Endometrium (tissue), 2 donors: ENCODE results near the gene MACROD1.

Source experiments
- FAIRE-seq: peaks from 2 replicates; lab custom pipeline; 2012; peaks lifted over from hg19 to GRCh38; lab: Jason Lieb, UNC
- donor health status: control.
- donor health status: control.

Gene MACROD1

GRCh38 chr11:64072403-64072802, 93.5 kb downstream of the MACROD1 start:
- FAIRE-seq = no peak

GRCh38 chr11:64071849-64072248, 94.1 kb downstream of the MACROD1 start:
- no peak for FAIRE-seq

GRCh38 chr11:64070314-64070681, 95.6 kb downstream of the MACROD1 start:
- no peak for FAIRE-seq

GRCh38 chr11:64069401-64070313, 96.3 kb downstream of the MACROD1 start:
- no peak for FAIRE-seq

- no peak for FAIRE-seq
Measured at GRCh38 chr11:64068705-64069400, 97.1 kb downstream of the MACROD1 start.

GRCh38 chr11:64067230-64067993, 98.5 kb downstream of the MACROD1 start:
- FAIRE-seq = no peak

GRCh38 chr11:64065712-64066111, 100.2 kb downstream of the MACROD1 start:
- no peak for FAIRE-seq

GRCh38 chr11:64065141-64065465, 100.8 kb downstream of the MACROD1 start:
- no peak for FAIRE-seq

- no peak for FAIRE-seq
Measured at GRCh38 chr11:64064374-64065140, 101.4 kb downstream of the MACROD1 start.

GRCh38 chr11:64063777-64064176, 102.1 kb downstream of the MACROD1 start:
- no peak for FAIRE-seq

- FAIRE-seq = no peak
Measured at GRCh38 chr11:64062185-64063039, 103.5 kb downstream of the MACROD1 start.

- no peak for FAIRE-seq
Measured at GRCh38 chr11:64060861-64061444, 105.0 kb downstream of the MACROD1 start.

GRCh38 chr11:64060263-64060860, 105.6 kb downstream of the MACROD1 start:
- no peak for FAIRE-seq

GRCh38 chr11:64059339-64060140, 106.4 kb downstream of the MACROD1 start:
- FAIRE-seq = no peak

- FAIRE-seq = no peak
Measured at GRCh38 chr11:64058494-64058893, 107.4 kb downstream of the MACROD1 start.

GRCh38 chr11:64057890-64058289, 108.0 kb downstream of the MACROD1 start:
- FAIRE-seq = no peak

GRCh38 chr11:64056861-64057260, 109.1 kb downstream of the MACROD1 start:
- FAIRE-seq = no peak

- FAIRE-seq = no peak
Measured at GRCh38 chr11:64056213-64056785, 109.6 kb downstream of the MACROD1 start.

- no peak for FAIRE-seq
Measured at GRCh38 chr11:64055077-64055476, 110.8 kb downstream of the MACROD1 start.
